ENCODE measurements around the gene LGALS14.
"Not testable (repeated sequence)": the region's sequence is repeated elsewhere in the genome, so short reads cannot be mapped to it uniquely, and the experiment has no call there.

LGALS14 gene

DNA sequence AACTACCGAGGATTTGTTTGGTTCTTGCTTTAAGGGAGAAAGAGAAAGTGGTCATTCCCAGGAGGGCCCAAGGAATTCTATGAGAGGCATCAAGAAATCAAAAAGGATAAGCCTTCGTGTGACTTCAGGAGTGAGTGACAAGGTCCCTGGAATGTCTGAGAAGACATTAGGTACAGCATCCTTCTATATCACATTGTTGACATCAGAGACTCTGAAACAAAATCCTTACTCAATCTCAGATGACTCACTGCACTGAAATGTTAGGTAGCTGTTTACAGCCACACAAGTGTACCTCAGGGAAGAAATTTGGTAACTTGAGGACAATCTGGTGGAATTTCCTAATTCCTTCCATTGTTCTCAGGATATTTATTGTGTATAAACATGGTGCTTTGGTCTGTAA, 7.9 kb upstream of the LGALS14 start:
- no peak for DNase-seq

DNA sequence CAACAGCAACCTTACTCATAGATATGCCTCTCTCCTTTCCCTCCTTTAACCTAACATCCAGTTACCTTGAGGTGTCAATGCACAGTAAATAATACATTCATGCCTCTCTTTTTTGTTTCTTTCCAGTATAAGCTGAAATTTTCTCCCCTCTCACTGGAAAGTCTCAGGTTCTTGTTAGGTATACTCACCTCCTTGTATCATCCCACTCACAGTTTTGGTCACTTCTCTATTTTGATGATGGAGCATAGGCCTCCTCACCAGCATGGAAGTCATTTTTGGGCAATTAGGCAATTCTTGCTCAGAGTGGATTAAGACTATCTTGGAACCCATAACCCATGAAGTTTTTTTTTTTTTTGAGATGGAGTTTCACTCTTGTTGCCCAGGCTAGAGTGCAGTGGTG, 5.7 kb upstream of the LGALS14 start:
- no peak for DNase-seq

DNA sequence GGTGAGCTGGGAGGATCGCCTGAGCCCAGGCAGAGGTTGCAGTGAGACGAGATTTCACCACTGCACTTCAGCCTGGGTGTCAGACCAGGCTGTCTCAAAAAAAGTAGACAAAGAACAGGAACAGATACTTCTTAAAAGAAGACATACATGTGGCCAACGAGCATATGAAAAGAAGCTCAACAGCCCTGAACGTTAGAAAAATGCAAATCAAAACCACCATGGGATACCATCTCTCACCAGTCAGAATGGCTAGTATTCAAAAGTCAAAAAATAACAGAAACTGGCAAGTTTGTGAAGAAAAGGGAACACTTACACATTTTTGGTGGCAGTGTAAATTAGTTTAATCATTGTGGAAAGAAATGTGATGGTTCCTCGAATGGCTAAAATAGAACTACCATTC, 3.0 kb upstream of the LGALS14 start:
- no peak for DNase-seq

DNA sequence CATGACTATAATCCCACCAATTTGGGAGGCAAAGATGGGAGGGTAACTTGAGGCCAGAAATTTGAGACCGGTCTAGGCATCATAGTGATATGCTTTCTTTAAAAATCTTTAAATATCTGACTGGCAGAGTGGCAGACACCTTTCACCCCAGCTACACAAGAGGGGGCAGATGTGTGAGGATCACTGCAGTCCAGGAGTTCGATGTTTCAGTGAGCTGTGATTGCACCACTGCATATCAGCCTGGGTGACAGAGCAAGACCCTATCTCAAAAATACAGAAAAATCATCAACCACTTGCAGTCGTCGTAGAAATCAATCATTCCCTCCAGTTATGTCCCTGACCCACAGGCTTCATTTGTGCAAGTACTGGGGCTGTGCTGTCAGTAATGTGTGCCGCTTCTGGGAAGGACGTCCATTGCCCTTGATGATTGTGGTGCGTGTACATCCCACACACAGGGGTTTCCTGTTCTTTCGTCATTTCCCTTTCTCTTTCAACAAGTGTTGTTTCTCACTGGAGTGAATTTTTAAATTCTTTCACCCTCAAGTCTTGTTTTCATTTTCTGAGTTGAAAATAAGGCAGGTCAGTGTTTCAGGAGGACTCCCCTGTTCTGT, 1.4 kb downstream of the LGALS14 start:
- no peak for DNase-seq

DNA sequence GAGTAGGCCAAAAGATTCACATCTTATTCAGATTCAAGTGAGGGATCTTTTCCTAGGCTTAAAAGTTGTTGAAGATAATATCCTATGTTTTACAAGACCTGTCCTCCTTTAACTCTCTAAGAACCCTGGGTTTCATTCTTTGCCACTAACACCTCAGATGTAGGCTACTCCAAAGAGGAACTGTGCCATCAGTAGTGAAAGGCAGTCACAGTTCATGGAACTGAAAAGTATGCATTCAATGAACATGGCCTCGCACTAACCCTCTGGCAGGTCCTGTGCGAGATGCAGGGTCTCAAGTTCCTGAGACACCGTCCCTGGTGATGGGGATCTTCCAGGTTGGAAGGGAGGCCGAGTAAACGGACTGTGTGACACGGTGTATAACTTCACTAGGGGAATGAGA, 4.3 kb downstream of the LGALS14 start:
- no peak for DNase-seq

DNA sequence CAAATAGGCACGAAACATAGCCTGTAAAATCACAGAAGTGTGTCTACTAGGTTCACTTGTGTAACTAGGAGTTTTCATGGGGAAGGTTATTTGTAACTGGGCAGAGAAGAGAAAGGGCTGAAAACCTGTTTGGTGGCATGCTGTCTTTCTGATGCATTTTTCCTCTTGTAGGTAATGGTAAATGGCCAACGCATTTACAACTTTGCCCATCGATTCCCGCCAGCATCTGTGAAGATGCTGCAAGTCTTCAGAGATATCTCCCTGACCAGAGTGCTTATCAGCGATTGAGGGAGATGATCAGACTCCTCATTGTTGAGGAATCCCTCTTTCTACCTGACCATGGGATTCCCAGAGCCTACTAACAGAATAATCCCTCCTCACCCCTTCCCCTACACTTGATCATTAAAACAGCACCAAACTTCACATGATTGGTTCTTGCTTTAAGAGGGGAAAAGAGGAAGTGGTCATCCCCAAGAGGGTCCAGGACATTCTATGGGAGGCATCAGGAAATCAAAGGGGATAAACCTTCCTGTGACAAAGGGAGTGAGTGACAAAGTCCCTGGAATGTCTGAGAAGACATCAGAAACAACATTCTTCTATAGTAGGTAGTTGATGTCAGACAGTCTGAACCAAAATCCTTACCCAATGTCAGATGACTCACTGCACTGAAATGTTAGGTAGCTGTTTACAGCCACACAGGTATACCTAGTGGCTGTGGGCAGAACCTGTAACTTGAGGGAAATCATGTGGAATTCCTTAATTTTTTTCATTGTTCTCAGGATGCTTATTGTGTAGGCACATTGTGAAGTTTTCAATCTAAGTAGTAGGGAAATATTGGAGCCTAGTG, 5.0 kb downstream of the LGALS14 start:
- no peak for DNase-seq

DNA sequence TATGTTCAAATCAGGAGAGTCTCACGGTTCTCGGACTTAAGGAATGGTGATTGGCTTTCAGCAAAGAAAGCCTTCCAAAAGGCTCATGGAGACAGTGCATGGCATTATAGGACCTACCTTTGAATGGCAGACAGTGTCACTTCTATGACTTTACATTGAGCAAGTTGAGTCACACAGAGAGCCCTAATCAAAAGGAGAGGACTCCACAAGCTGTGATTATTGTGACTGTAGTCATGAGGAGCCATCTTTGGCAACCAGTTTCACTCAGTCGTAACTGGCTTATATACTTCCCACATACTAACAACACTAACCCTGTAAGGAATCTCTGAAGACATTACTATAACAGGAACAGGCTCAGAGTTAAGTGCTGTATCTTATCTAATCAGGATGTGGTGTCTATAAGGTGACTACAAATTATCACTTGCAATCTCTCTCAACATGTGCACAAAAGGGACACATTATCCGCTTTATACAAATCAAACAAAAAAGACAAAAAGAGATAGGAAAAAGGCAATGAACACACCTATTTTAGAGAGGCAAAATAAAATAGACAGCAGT, 6.1 kb downstream of the LGALS14 start:
- DNase-seq, result no peak

DNA sequence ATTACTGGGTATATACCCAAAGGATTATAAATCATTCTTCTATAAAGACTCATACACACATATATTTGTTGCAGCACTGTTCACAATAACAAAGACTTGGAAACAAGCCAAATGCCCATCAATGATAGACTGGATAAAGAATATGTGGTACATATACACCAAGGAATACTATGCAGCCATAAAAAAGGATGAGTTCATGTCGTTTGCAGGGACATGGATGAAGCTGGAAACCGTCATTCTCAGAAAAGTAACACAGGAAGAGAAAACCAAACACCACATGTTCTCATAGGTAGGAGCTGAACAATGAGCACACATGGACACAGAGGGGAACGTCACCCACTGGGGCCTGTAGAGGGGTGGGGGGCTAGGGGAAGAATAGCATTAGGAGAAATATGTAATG, 15.9 kb downstream of the LGALS14 start:
- DNase-seq, result not testable (repeated sequence)

DNA sequence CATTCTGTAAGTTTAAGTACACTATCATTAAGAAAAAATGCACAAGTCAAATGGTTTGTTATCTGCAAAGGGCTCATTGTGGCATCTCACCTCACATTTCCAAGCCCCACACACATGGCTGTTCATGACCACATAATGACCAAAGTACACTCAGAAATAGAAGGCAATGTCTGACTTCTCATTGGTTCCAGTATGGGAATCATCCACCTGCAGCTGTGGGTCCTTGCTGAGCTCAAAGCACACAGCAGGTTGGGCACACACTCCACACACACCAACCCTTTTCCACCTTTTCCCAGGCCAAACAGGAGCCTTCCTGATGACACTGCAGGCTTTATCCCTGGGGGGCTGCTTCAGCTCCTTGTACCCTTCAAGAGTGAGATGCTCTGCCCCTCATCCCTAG, 21.7 kb downstream of the LGALS14 start:
- DNase-seq, result no peak

DNA sequence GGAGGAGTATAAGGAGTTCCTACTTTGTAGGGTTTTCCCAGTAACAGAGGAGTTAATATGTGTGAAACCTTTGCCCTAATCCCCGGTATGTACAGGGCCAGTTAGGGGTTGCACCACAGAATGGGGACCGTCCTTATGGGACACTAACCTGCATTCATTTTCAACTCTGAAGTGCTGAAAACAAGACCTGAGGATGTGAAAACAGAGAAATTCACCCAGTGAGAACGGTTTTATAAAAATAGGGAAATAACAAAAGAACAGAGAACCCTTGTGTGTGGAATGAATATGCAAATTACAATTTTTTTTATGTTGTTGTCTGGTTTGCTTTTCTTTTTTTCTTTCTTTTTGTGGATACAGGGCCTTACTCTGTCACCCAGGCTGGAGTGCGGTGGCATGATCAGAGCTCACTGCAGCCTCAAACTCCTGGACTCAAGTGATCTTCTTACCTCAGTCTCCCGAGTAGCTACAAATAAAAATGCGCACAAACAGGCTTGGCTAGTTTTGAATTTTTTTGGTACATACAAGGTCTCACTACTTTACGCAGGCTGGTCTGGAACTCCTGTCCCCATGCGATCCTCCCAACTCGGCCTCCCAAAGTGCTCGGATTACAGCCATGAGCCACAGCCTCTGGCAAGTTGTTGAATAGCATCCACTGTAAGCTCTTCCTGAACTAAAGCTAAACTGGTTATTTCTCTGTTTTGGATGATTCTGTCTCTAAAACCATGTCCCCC, 23.0 kb downstream of the LGALS14 start:
- no peak for DNase-seq

DNA sequence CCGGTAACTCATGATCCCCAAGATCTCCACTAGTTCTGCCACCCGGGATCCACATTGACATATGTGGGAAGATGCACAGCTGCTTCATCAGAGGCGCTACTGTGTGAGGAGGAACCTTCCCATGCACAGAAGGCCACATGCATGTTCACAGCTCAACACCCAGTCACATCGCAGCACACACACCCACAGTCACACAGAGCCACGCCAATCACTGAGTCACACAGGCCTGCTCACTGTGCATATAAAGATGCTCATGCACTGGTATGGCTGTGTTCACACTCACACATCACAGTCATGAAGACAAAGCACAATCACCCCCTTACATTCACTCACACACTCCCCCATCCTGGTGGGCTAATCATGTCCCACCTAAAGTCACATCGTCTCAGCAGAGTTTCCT, 23.8 kb downstream of the LGALS14 start:
- no peak for DNase-seq

DNA sequence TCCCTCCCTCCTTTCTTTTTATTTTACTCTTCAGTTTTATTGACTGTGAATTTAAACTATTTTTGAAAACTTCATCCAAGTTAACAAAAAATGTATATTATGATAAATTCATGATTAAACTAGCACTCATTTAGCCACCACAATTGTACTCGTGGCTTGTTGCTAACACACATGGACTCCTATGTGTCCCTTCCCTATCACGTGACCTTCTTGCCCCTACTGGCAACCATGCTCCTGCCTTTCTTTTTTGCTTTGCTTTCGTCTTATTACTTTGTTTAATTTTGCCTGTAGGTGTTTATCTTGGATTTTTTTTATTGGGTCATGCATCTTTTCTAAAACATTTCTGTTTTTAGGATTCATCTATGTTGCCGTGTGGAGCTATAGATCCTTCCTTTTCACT, 25.3 kb downstream of the LGALS14 start:
- no peak for DNase-seq

DNA sequence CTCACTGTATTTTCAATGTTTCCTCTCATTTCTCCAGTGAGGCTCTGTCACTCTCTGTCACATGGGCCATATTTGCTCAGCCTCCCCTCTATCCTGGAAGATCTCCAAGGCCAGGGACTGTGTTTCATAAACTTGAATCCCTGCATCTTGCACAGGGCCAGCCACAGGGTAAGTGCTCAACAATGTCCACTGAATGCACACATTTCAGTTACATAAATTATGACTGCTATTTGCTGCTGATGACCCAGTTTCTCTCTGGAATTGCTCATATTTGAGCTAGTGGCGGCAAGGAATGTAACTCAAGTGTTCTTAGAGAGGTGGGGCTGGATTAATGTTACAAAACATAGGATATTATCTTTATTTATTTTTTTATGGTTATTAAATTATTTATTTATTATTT, 27.4 kb downstream of the LGALS14 start:
- no peak for DNase-seq

DNA sequence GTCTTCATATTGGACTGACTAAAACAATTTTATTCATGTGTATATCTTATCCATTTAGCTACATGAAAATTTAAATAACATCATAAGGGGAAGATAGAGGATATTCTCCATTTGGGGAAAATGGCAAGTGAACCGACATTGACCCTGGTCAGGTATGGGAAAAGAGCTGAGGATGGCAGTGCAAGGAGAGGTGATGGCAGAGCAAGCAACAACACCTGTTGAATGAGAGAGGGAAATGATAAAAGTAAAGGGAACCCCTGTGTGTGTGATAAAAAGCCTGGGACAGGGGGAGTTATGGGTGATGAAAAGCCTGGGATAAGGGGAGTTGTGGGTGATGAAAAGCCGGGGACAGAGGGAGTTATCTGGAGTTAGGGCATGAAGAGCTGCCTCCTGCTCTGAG, 29.6 kb downstream of the LGALS14 start:
- no peak for DNase-seq

DNA sequence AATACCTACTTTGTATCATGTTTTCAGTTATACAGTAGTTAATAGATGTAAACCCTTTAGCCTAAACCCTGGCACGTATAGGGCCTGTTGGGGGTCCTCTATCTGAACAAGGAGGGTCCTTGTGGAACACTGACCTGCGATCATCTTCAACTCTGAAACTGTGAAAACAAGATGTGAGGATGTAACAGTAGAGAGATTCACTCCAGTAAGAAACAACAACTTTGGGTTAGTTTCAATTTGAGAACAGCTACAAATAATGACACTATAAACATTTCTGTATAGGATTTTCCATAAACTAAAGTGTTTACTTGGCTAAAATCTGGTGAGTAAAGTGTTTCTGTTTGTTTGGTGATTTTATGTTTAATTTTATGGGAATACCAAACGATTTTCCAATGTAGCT, 31.4 kb downstream of the LGALS14 start:
- DNase-seq, result no peak

DNA sequence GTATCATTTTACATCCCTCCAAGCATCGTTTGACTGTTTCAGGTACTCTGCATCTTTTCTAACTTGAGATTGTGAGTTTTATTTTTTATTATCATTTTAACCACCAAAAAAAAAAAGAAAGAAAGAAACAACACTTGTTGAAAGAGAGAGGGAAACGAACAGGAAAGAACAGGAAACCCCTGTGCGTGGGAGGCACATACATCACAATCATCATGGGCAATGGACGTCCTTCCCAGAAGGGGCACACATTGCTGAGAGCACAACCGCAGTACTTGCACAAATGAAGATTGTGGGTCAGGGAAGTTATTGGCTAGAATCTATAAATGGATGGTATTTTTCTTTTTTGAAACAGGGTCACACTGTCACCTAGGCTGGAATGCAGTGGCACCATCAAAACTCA, 31.8 kb downstream of the LGALS14 start:
- no peak for DNase-seq

DNA sequence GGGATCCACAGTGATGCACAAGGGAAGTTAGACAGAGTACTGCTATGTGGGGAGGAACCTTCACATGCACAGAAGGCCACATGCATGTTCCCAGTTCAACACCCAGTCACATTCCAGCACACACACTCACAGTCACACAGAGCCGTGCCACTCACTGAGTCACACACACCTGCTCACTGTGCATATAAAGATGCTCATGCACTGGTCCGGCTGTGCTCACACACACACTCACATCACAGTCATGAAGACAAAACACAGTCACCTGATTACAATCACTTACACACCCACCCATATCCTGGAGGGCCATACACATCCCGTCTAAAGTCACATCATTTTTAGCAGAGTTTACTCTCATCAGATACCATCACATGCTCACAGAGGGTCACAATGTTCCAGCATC, 33.1 kb downstream of the LGALS14 start:
- no peak for DNase-seq

DNA sequence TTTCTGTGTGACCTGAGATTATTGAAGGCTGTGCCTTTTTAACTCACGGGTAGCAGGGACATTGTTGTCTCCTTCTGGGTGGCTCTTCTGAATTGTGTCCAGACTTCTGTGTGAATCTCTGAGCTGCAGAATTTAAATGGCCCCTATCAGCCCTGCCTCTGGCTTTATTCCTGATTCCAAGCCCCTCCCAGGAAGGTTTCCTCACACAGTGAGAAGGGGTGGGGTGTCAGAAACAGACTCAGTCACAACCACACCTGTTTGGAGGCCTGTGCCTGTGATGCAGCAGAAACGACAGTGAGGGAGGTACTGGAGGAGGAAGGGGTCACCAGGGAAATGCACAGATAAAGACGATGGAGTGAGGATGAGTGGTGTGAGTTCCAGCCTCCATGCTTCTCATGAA, 33.6 kb downstream of the LGALS14 start, which contains the start of gene CLC:
Gene CLC, minus strand, starts transcription at position 139 of the 400 bp plus-strand sequence. Its CDS starts 77 bp downstream, at position 62.
- no peak for DNase-seq

DNA sequence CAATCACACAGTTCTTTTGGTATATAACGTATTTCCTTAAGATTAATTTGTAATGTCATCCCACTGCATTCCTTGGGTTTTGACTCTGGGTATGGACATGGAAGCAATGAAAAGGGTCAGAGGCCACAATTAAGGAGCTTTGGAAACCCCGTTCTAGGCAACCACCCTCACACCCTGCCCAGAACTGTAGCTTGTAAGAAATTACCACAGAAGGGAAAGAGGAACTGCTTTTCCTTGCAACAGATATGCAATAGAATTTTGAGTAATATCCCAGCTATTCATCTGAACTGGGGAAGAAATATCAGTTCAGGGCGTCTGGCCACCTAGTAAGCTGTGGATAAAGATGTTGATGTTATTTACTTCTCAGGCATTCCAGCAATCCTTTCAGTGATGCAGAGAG, 34.5 kb downstream of the LGALS14 start:
- no peak for DNase-seq

DNA sequence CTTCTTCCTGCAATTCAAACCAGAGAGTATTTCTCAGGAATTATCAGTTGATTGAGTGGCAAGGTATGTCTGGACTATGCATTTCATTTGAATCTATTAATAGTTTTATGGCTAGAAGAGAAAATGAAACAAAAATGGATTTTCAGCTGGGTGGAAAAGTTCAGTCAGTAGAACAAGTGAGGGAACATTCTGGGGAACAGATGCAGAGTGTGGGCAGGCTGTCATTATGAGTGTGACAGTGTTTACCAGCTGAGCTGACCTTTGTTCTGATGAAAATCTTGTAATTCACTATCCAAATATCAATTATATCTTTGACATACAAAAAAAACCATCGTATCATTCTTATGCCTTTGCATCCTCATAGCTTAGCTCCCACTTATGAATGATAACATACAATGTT, 36.1 kb downstream of the LGALS14 start:
- no peak for DNase-seq

DNA sequence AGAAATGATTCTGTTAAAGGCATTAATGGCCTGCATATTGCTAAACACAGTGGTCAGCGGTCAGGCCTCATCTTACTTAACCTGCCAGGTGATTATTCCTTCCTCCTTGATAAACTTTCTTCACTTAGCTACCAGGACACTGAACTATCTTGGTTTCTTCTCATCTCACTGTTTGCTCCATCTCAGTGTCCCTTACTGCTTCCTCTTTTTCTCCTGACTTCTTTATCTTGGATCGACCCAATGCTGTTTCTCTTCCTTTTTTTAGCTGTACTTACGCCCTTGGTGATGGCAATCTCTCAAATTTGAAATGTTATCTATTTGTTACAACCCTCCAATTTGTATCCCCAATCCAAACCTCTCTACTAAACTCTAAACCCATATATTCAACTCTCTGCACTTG, 41.4 kb downstream of the LGALS14 start:
- no peak for DNase-seq

DNA sequence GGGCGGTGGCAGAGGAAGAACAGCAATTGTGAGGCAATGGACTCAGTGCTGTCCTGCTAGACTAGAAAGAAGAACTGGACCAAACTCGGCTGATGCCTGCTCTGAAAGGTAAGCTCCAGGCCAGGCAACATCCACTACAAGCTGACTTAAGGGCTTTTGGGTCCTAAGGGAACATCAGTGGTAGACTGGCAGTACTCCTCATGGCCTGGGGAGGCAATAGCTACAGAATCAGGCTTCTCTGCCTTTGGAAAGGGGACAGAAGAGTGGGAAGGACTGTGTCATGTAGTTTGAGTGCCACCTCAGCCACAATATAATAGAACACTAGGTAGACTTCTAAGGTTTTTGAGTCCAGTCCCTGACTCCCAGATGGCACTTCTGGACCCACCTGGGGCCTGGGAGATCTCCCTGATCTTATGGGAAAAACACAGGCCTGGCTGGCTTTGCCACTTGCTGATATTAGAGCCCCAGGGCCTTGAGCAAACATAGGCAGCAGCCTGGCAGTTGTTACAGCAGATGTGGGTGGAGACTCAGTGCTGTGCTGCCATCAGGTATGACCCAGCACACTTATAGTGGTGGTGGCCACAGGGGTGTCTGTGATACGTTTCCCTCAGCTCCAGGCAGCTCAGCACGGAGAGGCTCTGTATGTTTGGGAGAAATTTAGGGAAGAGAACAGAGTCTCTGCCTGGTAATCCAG, 42.7 kb downstream of the LGALS14 start:
- DNase-seq, result no peak

DNA sequence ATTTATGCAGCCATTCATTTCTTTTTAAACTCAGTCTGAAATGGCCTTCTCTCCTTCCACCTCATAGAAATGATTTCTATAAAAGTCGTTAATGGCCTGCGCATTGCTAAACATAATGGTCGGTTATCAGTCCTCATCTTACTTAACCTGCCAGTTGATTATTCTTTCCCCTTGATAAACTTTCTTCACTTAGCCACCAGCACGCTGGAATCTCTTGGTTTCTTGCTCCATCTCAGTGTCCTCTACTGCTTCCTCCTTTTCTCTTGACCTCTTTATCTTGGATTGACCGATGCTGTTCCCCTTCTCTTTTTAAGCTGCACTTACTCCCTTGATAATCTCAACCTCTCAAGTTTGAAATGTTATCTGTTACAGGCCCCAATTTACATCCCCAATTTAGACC, 45.7 kb downstream of the LGALS14 start:
- no peak for DNase-seq
